Stimulated activated CD4-positive, alpha-beta T cell treated with anti-CD3 and anti-CD28 coated beads, Interleukin-12 subunit alpha, Interleukin-12 subunit beta, amount 100 ng/mL, for 24 hours (primary cell): ENCODE measurements around the gene CCNG1.
"Not testable (repeated sequence)": the region's sequence is repeated elsewhere in the genome, so short reads cannot be mapped to it uniquely, and the experiment has no call there.

Experiments used
- DNase-seq, 2 experiments: peaks; one replicate each; pipeline ENCODE4 v3.0.0-alpha.2; 2020; ENCODE audit warnings: low read depth in 2 of 2

The CCNG1 gene

GRCh38 chr5:163440954-163441353 is 3.6 kb downstream of the CCNG1 start:
- DNase-seq: no peak

GRCh38 chr5:163444526-163444925 is 7.1 kb downstream of the CCNG1 start:
- no peak for DNase-seq

GRCh38 chr5:163445345-163445744 is 8.0 kb downstream of the CCNG1 start:
- no peak for DNase-seq

- no peak for DNase-seq
These were observed 9.8 kb downstream of the CCNG1 start for GRCh38 chr5:163447191-163447590.

GRCh38 chr5:163447875-163448274 is 10.5 kb downstream of the CCNG1 start:
- DNase-seq: no peak

- DNase-seq: no peak
These were observed 11.1 kb downstream of the CCNG1 start for GRCh38 chr5:163448491-163448890.

- no peak for DNase-seq
These were observed 14.1 kb downstream of the CCNG1 start for GRCh38 chr5:163451489-163451888.

GRCh38 chr5:163453705-163454104 is 16.3 kb downstream of the CCNG1 start:
- no peak for DNase-seq

- not testable (repeated sequence) for DNase-seq
These were observed 18.0 kb downstream of the CCNG1 start for GRCh38 chr5:163455406-163455805.

GRCh38 chr5:163456029-163456589 is 18.7 kb downstream of the CCNG1 start:
- no peak for DNase-seq

- no peak for DNase-seq
These were observed 19.4 kb downstream of the CCNG1 start for GRCh38 chr5:163456840-163457239.

- no peak for DNase-seq
These were observed 21.5 kb downstream of the CCNG1 start for GRCh38 chr5:163458778-163459385.

- no peak for DNase-seq
These were observed 22.0 kb downstream of the CCNG1 start for GRCh38 chr5:163459462-163459818.

- peak; percentile 87 to 90 for DNase-seq
These were observed 22.6 kb downstream of the CCNG1 start, which contains the start of gene NUDCD2 for GRCh38 chr5:163459819-163460561. TSS of gene NUDCD2 (minus strand) at chr5:163460102. CDS start at chr5:163460050, 52 bp downstream.

- no peak for DNase-seq
These were observed 23.3 kb downstream of the CCNG1 start, which contains the start of gene HMMR for GRCh38 chr5:163460562-163461171. TSS of gene HMMR (plus strand) at chr5:163460632. CDS start at chr5:163460693, 61 bp downstream.

GRCh38 chr5:163463063-163463435 is 25.7 kb downstream of the CCNG1 start:
- no peak for DNase-seq

- no peak for DNase-seq
These were observed 30.3 kb downstream of the CCNG1 start for GRCh38 chr5:163467682-163468081.

- no peak for DNase-seq
These were observed 36.3 kb downstream of the CCNG1 start for GRCh38 chr5:163473635-163474243.

- no peak for DNase-seq
These were observed 38.0 kb downstream of the CCNG1 start for GRCh38 chr5:163475411-163475810.

GRCh38 chr5:163478126-163478981 is 41.0 kb downstream of the CCNG1 start:
- no peak for DNase-seq

GRCh38 chr5:163478982-163479271 is 41.5 kb downstream of the CCNG1 start:
- no peak for DNase-seq
